Stimulated activated CD8-positive, alpha-beta memory T cell treated with anti-CD3 and anti-CD28 coated beads, Interleukin-15, amount 100 ng/mL, for 4 hours (primary cell): ENCODE results near the gene RP9.
"Not testable (repeated sequence)": the region's sequence is repeated elsewhere in the genome, so short reads cannot be mapped to it uniquely, and the experiment has no call there.

Experiments
- DNase-seq, 2 donors: peaks; one replicate each; pipeline ENCODE4 v3.0.0-alpha.2; 2020; ENCODE audit warnings: low read depth in 2 of 2

The RP9 gene

DNA sequence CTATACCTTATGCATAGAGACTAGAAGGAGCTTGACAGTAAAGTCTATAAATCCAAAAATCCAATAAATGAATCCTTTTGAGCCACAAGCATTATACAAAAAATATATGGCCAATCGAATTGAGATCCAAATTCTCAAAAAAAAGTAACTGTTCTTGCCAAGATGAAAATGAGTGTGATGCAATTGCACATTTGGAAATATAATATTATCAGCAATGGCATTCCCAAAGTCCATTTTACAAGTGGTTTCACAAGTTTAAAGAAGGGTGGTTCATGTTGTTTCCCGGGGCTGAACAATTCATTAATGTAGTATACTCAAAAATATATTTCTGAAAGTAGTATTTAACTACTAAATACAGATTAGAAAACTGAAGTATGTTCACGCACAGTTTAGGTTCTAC, 7.3 kb downstream of the RP9 start:
- no peak for DNase-seq

DNA sequence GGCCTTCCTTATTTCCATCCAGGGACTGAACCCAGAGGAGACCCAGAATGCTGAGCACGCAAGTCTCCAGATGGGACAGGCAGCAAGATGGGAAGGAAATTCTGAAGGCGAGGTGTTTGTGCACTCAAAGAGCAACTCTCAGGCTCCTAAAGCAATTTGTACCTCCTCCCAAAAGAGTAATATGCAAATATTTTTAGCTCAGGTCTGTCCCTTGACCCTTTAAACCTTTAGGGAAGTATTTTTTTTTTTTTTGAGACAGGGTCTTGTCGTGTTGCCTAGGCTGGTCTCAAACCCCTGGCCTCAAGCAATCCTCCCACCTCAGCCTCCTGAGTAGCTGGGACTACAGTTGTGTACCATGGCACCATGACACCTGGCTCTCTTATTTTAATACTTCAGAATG, 8.4 kb downstream of the RP9 start:
- no peak for DNase-seq

DNA sequence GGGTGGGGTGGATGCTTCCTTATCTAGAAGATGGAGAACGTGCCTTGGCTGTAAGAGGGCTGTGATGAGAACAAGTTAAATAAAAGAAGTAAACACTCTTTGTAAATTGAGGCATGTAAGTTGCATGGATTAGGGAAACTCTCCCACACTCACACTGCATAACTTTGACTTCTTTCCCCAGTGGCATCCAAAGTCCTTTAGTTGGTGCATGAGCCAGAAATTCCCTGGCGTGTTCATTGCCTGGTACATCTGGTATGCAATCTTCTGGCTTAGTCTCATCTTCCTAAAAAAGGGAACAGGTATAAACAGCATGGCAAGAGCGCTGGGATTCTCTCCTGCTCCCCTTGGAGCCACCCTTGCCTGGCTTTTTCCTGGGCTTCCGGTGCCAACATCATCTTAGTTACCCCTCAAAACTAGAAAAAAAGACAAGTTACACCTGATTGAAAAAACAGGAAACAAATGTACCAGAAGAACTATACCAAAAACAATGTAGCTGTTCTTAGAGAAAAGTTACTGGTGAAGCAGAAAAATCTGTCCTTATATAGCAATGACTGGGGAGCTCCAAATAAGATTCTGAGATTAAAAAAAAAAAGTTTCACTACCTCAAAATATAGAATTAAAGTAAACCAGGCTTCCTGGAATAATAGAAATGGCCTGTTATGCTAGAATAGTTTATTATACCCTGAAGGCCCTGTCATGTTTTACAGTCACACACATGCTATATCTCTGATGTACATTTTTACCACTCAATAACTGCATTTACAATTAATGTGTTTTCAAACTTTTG, 9.9 kb downstream of the RP9 start:
- no peak for DNase-seq

DNA sequence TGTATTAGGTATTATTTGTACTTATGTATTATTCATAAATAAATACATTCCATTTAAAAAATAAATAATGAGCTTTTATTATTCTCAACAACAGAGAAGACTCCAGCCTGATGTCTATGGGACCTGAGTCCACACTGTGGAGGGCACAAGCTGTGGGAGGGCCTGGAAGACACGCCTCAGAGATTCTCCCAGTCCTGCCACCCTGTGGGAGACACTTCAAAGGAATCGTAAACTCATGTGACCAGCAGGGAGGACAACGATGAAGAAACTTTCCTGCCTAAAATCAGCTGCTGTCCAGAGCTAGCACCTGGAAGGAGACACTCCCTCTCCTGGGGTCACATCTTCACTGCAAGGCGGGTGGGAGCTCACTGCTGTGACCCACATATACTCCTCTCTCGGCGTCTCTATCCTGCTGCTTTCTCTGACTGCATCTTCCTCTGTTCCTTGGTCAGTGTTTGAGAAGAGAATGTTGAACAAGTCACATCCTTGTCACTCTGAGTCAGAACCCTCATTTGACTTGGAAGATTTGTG, 14.4 kb downstream of the RP9 start:
- DNase-seq, result not testable (repeated sequence)

DNA sequence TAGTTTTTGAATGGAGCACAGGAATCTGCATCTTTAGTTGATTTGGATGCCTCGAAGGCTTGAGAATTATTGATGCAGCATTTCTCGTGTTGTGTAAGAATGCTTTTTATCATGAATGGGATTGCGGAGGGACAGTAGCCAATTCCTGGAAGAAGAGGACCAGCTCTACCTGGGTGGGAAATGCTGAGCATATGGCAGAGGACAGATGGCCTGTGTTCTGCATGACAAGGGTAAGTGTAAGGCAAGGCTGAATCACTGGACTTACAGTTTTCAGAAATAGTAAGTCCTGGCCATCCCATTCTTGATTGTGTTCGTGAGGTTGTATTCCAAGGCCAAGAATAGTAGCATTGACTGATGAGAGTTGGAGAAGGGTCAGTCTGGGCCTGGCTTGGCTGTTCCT, 15.9 kb downstream of the RP9 start:
- DNase-seq, result no peak

DNA sequence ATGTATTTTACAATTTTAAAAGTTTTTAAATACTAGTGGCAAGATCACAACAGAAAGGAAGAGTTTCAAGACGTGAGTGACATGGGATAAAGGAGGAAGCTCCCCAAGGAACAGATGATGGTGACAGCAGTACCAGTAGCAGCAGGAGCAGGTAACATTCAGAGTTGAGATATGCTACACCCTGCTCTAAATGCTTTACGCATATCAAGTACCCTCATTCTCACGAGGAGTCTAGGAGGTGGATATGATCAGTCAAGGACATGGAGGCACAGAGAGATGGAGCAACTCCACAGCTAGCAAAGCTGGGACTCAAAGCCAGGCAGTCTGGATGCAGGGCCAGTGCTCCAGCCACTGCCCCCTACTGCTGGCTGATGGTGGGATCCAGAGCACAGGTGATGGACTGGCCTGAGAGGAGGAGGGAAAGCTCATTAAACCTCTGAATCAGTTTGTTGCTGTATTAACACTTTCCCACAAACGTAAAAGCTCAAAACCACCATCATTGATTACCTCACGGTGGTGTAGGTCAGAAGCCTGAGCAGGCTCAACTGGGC, 17.5 kb downstream of the RP9 start:
- DNase-seq, result no peak

DNA sequence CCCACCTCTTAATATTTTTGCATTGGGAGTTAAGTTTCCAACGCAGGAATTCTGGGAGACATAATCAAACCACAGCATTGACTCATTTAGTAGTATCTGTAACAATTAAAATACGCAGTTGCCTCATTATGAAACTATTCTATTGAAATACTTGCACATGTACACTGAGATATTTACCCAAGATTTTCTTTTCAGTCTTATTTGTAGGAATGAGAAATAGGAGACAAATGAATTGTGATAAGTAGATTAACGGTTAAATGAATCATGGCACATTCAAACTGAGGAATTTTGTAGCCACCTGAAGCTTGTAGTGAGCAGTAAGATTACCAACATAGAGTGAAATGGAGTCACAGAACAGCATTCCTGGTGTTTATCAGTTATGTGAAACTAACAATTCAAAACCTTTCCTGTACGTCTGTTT, 18.1 kb downstream of the RP9 start:
- DNase-seq, result no peak

DNA sequence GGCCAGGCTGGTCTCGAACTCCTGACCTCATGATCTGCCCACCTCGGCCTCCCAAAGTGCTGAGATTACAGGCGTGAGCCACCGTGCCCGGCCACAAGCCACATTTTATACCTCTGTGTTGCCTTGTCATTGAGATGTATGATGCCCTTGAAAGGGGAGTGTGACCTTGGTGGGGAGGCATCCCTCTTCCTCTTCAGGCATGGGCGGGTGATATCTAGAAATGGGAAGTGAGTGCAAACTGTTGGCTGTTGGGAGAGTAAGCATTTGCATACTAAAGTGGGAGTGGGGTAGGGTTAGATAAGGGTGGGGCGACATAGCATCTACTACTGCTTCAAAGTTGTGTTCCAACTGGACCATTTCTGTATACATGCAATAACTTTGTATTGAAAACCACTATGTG, 20.1 kb downstream of the RP9 start:
- no peak for DNase-seq

DNA sequence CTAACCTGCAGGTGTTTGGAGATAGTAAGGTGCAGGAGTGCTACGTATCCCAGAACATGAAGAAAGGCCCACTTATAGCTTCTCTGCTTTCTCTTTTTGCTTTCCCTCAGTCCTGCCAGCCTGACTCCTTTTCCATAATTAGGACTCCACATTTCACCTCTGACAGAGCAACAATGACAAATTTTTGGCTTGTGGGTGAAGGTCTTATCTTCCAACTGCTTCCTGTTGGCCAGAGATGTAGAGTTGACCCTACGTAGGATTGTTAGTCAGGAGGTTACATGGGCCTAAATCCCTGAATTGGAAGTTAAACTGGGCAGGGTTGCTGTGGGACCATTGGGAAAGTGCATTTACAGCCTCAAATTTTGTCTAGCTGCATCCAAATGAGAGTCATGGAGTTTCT, 21.3 kb downstream of the RP9 start:
- DNase-seq, result no peak

DNA sequence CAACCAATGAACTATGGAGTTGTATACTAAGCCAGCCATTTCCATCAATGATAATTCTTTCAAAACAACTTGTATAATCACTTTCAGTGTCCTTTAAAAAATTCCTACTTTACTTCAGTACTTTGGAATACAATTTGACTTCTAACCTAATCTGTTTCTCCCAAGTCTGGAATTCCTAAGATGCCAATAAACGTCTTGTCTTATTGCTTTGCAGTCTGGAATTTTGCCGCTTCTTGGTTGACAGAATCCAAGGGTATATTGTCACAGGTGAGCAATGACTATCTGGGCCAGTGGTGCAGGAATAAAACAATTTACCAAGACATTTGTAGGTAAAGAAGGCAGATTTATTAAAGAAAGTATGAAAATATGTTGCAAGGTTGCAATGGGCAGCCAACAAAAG, 21.8 kb downstream of the RP9 start:
- DNase-seq, result no peak

DNA sequence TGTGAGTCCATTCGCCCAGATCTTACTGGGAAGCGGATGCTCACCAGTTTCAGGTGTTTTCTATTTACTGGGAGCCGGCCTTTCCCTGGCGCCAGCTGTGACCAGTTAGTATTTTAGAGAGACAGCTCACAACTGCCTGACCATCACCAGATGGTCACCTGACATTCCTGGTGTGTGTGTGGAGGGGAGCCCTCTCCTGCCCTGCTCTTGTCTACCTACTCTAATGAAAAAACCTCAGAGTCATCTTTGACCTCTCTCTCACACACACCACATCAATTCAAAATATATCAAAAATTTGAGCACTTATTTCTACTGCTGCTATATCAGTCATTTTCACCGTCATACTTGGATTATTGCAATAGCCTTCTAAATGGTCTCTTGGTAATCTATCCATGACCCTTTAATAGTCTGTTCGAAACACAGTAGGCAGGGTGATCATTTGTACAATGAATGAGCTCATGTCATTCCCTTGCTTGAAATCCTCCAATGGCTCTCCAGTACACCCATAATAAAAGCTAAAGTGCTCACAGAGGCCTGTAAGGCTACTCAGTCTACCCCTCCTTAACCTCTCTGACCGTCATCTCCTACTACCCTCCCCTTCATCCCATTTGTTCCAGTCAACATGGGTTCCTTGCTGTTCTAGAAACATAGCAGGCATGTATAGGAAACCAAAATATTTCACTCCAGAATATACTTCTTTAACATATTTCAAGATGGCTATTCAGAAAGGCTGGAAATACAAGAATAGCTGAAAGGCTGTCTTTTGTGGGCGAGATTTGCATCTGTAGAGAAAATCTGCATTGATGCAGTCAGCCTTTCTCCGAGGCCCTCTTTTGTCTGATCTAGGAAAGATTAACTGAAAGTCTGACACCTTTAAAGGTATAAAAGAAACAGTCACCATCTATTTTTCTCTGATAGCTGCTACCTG, 29.2 kb downstream of the RP9 start:
- DNase-seq, result no peak

DNA sequence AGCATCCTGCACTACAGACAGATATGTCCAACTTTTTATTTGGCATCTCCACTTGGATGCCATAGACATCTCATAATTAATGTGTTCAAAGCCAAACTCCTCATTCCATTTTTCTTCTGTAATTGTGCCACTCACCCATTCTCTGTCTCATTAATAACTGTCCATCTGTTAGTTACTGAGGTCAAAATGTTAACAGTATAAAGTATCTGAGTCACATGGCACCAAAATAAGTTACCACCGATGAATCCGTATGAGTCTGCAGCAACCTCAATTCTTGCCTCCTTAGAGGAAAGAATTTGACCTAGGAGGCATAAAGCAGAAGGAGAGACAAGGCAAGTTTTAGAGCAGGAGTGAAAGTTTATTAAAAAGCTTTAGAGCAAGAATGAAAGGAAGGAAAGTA, 30.1 kb downstream of the RP9 start:
- no peak for DNase-seq

DNA sequence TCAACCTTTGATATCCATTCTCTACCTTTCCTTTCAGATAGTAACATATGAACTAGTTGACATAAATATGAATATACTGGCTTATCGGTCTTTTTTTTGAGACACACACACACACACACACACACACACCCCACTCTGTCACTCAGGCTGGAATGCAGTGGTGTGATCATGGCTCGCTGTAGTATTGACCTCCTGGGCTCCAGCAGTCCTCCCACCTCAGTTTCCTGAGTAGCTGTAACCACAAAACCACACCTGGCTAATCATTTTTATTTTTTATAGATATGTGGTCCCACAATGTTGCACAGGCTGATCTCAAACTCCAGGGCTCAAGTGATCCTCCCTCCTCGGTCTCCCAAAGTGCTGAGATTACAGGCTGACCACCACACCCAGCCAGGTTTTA, 32.5 kb downstream of the RP9 start:
- DNase-seq, result no peak

DNA sequence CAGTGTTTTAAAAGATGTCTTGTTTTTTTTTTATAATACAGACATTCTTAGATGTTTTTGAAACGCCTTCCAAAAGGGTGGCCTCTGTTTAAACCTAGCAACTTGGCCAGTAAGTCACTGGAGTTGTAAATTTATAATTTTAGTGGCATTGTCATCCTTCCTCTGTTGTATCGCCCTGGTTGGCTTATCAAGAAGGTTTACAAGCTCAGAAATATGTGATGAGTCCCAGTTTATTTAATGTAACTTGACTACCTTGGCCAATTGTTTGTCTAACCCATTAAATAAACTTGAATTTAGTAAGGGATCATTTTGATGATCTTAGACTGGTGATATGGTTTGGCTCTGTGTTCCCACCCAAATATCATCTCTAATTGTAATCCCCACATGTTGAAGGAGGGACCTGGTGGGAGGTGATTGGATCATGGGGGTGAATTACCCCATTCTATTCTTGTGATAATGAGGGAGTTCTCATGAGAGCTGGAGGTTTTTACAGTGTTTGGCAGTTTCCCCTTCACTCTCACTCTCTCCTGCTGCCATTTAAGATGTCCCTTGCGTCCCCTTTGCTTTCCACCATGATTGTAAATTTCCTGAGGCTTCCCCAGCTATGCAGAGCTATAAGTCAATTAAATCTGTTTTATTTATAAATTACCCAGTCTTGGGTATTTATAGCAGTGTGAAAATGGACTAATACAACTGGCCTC, 33.2 kb downstream of the RP9 start:
- no peak for DNase-seq

DNA sequence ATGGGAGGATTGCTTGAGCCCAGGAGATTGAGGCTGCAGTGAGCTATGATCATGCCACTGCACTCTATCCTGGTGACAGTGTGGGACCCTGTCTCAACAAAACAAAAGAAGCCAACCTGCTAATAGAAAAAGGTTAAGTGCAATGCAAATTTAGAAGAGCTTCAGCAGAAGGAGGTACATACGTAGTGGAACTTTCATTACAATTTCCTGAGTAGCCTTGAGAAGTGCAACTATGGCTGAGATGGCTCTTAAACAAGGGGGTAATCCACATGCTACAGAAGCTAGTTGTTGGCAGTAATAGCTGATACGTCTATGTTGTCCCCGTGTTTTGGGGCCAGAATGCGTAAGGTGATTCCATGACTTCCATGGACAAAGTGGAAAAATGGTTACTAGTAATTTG, 36.0 kb downstream of the RP9 start:
- no peak for DNase-seq

DNA sequence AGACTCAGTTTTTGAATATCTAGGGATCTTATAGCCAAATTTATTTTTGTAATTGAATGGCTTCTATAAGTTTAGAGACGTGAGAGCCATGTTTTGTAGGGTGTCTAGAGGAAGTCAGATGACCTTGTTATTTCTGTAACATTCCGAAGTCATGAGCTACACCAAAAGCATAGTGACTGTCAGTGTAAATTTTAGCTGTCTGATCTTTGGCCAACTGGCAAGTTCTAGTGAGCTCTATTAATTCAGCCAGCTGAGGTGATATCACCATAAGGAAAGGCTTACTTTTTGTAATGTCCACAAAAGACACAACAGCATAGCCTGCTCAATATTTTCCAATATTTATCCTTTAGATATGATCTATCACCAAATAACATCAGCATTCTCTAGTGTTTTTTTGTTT, 36.7 kb downstream of the RP9 start:
- DNase-seq, result no peak

DNA sequence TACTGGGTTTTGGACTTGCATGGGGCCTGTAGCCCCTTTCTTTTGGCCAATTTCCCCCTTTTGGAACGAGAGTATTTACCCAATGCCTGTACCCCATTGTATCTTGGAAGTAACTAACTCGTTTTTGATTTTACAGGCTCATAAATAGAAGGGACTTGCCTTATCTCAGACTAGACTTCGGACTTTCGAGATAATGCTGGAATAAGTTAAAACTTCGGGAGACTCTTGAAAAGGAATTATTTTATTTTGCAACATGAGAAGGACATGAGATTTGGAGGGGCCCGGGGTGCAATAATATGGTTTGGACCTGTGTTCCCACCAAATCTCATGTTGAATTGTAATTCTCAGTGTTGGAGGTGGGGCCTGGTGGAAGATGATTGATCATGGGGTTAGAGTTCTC, 38.4 kb downstream of the RP9 start:
- no peak for DNase-seq

DNA sequence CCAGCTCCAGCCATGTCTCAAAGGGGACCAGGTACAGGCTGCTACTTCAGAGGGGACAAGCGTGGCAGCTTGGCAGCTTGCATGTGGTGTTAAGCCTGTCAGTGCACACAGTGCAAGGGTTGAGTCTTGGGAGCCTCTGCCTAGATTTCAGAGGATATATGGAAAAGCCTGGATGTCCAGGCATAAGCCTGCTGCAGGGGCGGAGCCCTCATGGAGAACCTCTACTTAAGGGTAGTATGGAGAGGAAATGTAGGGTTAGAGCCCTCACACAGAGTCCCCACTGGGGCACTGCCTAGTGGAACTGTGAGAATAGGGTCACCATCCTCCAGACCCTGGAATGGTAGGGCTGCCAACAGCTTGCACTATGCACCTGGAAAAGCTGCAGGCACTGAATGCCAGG, 38.9 kb downstream of the RP9 start:
- DNase-seq, result no peak

DNA sequence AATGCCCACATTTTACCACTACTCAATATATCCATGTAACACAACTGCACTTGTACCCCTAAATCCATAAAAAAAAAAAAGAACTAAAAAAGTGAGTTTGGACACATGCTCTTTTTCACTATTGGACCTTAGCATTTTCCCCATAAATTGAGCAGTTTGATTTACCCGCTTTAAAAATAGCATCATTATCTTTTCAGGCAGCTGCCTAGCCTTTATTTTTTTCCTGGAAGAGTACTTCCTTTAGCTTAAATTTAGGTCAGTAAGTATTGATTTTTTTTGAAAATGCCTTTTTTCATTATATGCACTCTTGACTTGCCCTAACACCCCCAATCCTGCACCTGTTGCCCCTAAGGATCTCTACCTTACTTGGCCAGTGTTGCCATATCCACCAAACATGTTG, 41.3 kb downstream of the RP9 start:
- DNase-seq, result no peak

DNA sequence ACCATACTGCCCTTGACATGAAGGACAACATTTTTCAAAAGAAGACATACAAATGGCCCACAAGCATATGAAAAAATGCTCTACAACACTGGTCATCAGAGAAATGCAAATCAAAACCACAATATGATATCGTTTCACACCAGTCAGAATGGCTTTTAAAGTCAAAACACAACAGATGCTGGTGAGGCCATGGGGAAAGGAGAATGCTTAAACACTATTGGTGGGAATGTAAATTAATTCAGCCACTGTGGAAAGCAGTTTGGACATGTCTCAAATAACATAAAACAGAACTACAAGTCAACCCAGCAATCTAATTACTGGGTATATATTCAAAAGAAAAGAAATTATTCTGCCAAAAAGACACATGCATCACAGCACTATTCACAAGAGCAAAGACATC, 42.4 kb downstream of the RP9 start:
- no peak for DNase-seq

DNA sequence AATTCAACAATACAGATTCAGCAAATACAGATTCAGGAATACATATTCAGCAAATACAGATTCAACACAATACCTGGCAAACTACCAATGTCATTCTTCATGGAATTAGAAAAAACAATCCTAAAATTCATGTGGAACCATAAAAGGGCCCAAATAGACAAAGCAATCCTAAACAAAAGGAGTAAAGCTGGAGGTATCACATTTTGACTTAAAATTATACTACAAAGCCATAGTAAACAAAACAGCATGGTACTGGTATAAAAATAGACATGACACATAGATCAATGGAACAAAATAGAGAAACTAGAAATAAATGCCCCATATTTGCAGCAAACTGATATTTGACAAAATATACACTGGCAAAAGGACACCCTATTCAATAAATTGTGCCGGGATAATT, 43.2 kb downstream of the RP9 start:
- DNase-seq, result no peak
